SK-N-MC (cell line): Measurements from ENCODE around the gene STRBP.

Source experiments
- EZH2 ChIP-seq: fragments of 200-600 bp; sonication (generic); IDR thresholded peaks from one replicate; pipeline ENCODE4 v1.6.1; 2017; ENCODE audit warnings: antibody characterized with exemption
- POLR2AphosphoS5 ChIP-seq: IDR thresholded peaks from 2 replicates; pipeline ENCODE4 v1.6.1; 2012; ENCODE audit warnings: mild to moderate bottlenecking, low read depth, low read length, borderline replicate concordance

GRCh38 chr9:123105490-123105889, 162.9 kb downstream of the STRBP start:
- TF ChIP-seq POLR2AphosphoS5, result no peak
- no peak for TF ChIP-seq EZH2
